ENCODE measurements around the gene UBR2.

- no peak for TF ChIP-seq REST (IDR thresholded peaks at IDR 0.05; ENCODE audit: insufficient read depth in 1 of 2, low read depth in 2 of 2, low read length in 2 of 2)
- TF ChIP-seq POLR2AphosphoS5 (IDR thresholded peaks at IDR 0.05; ENCODE audit: low read depth, low read length) = no peak
- TF ChIP-seq TAF1 (IDR thresholded peaks at IDR 0.05; ENCODE audit: borderline replicate concordance, insufficient read depth, low read length) = no peak
Observed at GRCh38 chr6:42642794-42643193, 79.0 kb downstream of the UBR2 start.
